ENCODE measurements around the gene CNTROB. TPM values are rescaled to one million over a fixed set of nuclear protein-coding genes. Genes with fewer than 3 reads are reported as not detected.
A peak's percentile ranks its signal among the peaks of the same experiment; 100 is the strongest.

The CNTROB gene
- total RNA-seq, 6 experiments from 2014 or later = 7.3 to 12.7 (median 9.4) TPM

DNA sequence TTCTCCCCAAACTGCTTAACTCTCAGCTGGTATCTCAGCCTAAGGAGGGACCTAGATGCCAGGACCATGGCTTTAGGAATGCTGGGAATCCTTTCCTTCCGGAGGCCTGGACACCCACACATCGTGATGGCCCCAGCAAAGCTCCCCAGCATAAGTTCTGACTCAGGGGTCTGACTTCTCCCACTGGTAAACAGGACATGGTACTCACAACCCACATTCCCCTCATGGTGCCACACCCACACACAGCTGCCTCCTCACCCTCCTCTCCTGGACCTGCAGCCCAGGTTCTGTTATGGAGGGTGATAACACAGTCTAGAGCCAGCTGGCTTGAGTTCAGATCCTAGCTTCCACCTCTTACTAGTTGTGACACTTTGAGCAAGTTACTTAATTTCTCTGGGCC is 15.2 kb upstream of the CNTROB start:
- 58% methylated on average over 2 of the region's 2 CpGs for WGBS (ENCODE audit: insufficient coverage, low coverage, low lambda C conversion rate, missing lambda C conversion rate)
- no peak for ATAC-seq
- H3K27ac ChIP-seq = no peak overlapping the region

DNA sequence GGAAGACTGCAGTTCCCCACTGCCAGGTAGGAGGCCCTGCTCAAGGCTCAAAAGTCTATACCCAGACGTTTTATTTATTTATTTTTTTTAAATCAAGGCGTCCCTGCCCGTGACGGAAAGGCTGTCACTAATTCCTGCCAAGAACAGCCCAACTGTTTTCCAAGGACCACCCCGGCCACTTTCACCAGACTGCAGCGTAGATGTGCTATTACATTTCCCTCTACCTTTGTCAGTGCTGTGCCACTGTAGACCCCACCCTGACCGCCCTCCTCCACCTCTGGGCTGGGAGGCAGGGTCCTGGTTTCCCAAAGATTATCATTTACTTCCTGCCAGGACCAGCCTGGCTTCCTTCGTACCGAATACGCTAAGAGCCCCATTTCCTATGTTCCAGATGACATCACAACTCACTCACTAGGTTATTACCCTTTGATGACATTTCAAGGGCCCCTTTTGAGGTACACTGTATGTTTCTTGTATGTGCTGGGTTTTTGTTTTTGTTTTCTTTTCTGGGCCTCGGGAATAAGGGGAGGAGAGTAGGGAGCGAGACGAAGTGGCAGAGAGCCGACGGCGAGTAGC is 9.6 kb upstream of the CNTROB start:
- intact Hi-C loops (cut with DNase I) = no loop called here
- Histone ChIP-seq H3K4me1 (peaks cover 0 to 5% (median 0%) of the 10 kb centered on the region in 4 donors), H3K9me3 (no peaks in the 10 kb centered on the region), H3K4me3 (peak overlapping the region; percentile 23 to 46 (median 33)), H3K36me3 (no peaks in the 10 kb centered on the region), H3K27ac (peak overlapping the region in 2 of 3 donors; percentile 38 to 43), H3K27me3 (no peaks in the 10 kb centered on the region)
- WGBS (ENCODE audit: insufficient coverage, low coverage, low lambda C conversion rate, missing lambda C conversion rate) = 45% methylated on average over 15 of the region's 16 CpGs
- DNase-seq (no peak), ATAC-seq (peak in 1 of 4 donors; percentile 6)
- no peak for TF ChIP-seq POLR2A (IDR thresholded peaks at IDR 0.05)
- TF ChIP-seq, protein P1, sequence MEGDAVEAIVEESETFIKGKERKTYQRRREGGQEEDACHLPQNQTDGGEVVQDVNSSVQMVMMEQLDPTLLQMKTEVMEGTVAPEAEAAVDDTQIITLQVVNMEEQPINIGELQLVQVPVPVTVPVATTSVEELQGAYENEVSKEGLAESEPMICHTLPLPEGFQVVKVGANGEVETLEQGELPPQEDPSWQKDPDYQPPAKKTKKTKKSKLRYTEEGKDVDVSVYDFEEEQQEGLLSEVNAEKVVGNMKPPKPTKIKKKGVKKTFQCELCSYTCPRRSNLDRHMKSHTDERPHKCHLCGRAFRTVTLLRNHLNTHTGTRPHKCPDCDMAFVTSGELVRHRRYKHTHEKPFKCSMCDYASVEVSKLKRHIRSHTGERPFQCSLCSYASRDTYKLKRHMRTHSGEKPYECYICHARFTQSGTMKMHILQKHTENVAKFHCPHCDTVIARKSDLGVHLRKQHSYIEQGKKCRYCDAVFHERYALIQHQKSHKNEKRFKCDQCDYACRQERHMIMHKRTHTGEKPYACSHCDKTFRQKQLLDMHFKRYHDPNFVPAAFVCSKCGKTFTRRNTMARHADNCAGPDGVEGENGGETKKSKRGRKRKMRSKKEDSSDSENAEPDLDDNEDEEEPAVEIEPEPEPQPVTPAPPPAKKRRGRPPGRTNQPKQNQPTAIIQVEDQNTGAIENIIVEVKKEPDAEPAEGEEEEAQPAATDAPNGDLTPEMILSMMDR (IDR thresholded peaks at IDR 0.05) = no peak

More for the DNA sequence above, 15.2 kb upstream of the CNTROB start:
- TF ChIP-seq POLR2A (IDR thresholded peaks at IDR 0.05) = no peak
- TF ChIP-seq, protein P1 (IDR thresholded peaks at IDR 0.05) = no peak
- H3K36me3 ChIP-seq = no peaks in the 10 kb centered on the region
- H3K27me3 ChIP-seq = no peaks in the 10 kb centered on the region
- no peak overlapping the region for H3K4me3 ChIP-seq
- no peak for DNase-seq
- peaks cover 0 to 10% (median 0%) of the 10 kb centered on the region in 4 donors for H3K4me1 ChIP-seq
- intact Hi-C loops (cut with DNase I) = no loop called here
- no peaks in the 10 kb centered on the region for H3K9me3 ChIP-seq

DNA sequence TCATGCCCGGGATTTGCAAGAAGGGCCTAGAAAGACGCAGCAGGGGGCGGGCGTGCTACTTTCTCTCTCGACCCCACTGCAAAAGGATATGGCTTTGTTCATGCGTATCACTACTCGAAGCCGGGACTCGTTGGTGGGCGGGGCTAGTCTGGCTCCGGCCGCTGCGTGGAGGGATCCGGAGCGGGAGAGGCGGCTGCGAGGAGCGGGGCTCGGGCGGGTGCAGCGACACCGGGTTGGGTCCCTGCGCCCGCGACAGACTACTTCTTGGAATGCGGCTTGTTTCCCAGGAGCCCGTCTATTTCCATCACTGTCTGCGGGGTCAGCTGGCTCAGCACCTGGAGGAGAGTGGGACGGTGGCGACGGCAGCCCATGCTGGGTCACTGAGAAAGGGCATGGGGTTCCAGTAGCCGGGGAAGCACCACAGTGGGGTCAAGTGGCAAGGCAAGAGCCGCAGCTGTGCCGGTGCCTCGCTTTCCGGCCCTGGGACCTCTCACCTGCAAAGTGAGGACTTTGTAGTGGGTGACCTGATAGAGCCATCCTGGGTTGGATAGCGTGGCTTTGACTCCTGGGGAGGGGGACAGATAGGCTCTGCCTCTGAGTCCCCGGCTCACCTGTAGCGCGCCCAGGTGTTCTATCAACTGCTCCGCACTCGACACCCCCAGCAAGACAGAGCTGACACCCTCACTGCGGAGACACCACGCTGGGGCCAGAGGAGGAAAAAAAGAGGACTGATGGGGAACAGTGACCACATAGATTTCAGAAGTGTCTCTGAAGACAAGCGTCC is 9.0 kb upstream of the CNTROB start:
- peak overlapping the region in 2 of 3 donors; percentile 38 to 43 for H3K27ac ChIP-seq
- peaks cover 0 to 5% (median 0%) of the 10 kb centered on the region in 4 donors for H3K4me1 ChIP-seq
- peak; percentile 77 to 83 (median 82) for DNase-seq
- no peaks in the 10 kb centered on the region for H3K9me3 ChIP-seq
- H3K27me3 ChIP-seq = no peaks in the 10 kb centered on the region
- H3K4me3 ChIP-seq = peak overlapping the region; percentile 23 to 46 (median 33)
- TF ChIP-seq, protein P1 (IDR thresholded peaks at IDR 0.05) = no peak
- TF ChIP-seq POLR2A (IDR thresholded peaks at IDR 0.05) = peak; percentile 44
- intact Hi-C loops (cut with DNase I) = no loop called here
- no peaks in the 10 kb centered on the region for H3K36me3 ChIP-seq
- 24% methylated on average over 22 of the region's 45 CpGs for WGBS (ENCODE audit: insufficient coverage, low coverage, low lambda C conversion rate, missing lambda C conversion rate)
- peak; percentile 85 to 96 (median 94) for ATAC-seq

DNA sequence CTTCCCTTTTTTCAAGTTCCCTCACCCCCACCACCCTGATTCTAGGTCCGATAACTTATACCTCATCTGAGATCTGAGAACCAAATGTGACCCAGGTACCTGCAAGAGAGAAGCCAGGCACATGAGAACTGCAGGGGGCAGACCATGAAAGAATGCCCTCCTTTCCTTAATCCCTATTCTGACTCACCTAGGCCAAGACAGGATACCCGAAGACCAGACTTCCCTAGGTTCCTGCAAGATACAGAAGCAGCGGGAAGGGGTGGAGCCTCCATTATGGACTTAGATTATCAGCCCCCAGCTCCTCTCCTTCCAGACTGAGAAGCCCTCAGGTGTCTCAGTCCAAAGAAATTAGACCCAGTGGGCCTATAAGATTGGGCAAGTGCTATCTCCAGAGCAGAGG is 4.4 kb upstream of the CNTROB start:
- WGBS (ENCODE audit: insufficient coverage, low coverage, low lambda C conversion rate, missing lambda C conversion rate) = 67% methylated on average over 3 of the region's 3 CpGs
- Histone ChIP-seq H3K4me1 (peaks cover 0 to 9% (median 0%) of the 10 kb centered on the region in 4 donors), H3K4me3 (no peak overlapping the region), H3K9me3 (no peaks in the 10 kb centered on the region), H3K27ac (no peak overlapping the region), H3K36me3 (no peaks in the 10 kb centered on the region), H3K27me3 (no peaks in the 10 kb centered on the region)
- intact Hi-C loops (cut with DNase I) = no loop called here
- DNase-seq (no peak), ATAC-seq (no peak)
- TF ChIP-seq, protein P1 (IDR thresholded peaks at IDR 0.05) = no peak
- no peak for TF ChIP-seq POLR2A (IDR thresholded peaks at IDR 0.05)
